GM12891 (cell line): ENCODE data around the gene MXI1.

Experiments
- PAX5 ChIP-seq: IDR thresholded peaks from 2 replicates; pipeline ENCODE4 v1.6.1; 2011; ENCODE audit warnings: low read length, moderate library complexity, mild to moderate bottlenecking; ENCODE audit not compliant: insufficient read depth, severe bottlenecking
- POLR2A ChIP-seq: IDR thresholded peaks from 2 replicates; pipeline ENCODE4 v1.6.1; 2011; ENCODE audit warnings: low read depth, low read length, control low read depth
- POLR2AphosphoS5 ChIP-seq: IDR thresholded peaks from 2 replicates; pipeline ENCODE4 v1.6.1; 2011; ENCODE audit warnings: low read depth, low read length, control low read depth
- SPI1 ChIP-seq: IDR thresholded peaks from 2 replicates; pipeline ENCODE4 v1.6.1; 2011; ENCODE audit warnings: low read depth, low read length, control low read depth
- TAF1 ChIP-seq: IDR thresholded peaks from 2 replicates; pipeline ENCODE4 v1.6.1; 2011; ENCODE audit warnings: low read depth, low read length, control low read depth

DNA sequence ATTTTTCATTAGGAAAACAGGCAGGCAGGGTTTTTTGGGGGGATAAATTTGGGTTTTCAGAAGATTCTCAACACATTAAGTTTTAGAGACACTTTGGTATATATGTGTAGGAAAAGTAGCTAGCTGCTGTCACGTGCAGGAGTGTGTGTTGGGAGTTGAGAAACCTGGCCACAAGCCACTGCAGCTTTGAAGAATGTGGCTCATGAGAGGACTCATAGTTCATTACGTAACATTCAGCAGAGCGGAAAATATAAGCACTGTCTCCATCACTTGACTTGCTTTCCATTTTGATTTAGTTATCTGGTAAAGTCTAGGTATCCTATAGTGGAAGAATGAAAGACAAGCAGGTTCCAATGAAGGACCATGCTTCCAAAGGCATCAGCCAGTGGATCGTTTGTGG, 66.1 kb downstream of the MXI1 start:
- TF ChIP-seq TAF1 (no peak), POLR2AphosphoS5 (no peak), SPI1 (no peak), POLR2A (no peak), PAX5 (peak; percentile 83)
